Measurements from ENCODE around the gene ABAT. TPM values are rescaled to one million over a fixed set of nuclear protein-coding genes. Genes with fewer than 3 reads are reported as not detected.
"Not testable (repeated sequence)": the region's sequence is repeated elsewhere in the genome, so short reads cannot be mapped to it uniquely, and the experiment has no call there.

The ABAT gene
- total RNA-seq, 2 experiments from 2014 or later = 2.0 to 6.7 TPM

DNA sequence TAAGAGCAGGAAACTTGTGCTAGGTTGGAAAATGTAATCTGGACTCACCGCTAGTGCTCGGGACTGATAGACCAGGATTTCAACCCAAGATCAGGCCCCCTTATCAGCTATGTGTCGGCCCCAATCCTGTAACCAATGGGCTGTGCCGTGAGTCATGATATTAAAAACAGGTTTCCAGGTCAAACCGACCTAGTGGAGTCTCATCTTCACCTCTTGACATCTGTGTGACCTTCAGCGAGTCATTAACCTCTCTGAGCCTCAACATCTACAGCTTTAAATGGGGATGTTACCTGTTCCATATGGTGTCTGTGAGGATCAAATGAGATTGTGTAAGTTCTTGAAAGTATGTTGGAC lies 123.7 kb downstream of the ABAT start:
- ChIA-PET POLR2A (interaction anchor here (1.1 kb wide), 1 partner anchor 70 kb away, joined by 3 read pairs; the partner anchor contains the start of gene CARHSP1), CTCF (ENCODE audit: unreplicated experiment) (no interaction called here)
- Histone ChIP-seq H3K27ac (ENCODE audit: low read depth, low read length, poor library complexity, severe bottlenecking) (peak overlapping the region; percentile 33), H4K20me1 (ENCODE audit: insufficient read depth, low read length) (peaks cover 13% of the 10 kb centered on the region), H3K4me1 (ENCODE audit: insufficient read depth, low read length, poor library complexity, severe bottlenecking) (peaks cover 32% of the 10 kb centered on the region), H3K79me2 (ENCODE audit: insufficient read depth, low read depth, low read length) (peaks cover 57% of the 10 kb centered on the region), H3K9me2 (ENCODE audit: insufficient read depth, low read length) (no peaks in the 10 kb centered on the region), H3K36me3 (ENCODE audit: insufficient read depth, low read length) (peaks cover 49% of the 10 kb centered on the region), H3K4me3 (ENCODE audit: low read depth, low read length, poor library complexity, severe bottlenecking) (peak overlapping the region; percentile 90), H2AFZ (ENCODE audit: low read length) (peak overlapping the region; percentile 10; the same call in 1 of the 2 replicates), H3K4me2 (ENCODE audit: low read length) (peak overlapping the region; percentile 91), H3K9me3 (ENCODE audit: low read length) (no peaks in the 10 kb centered on the region)
- peak; percentile 25 for DNase-seq (ENCODE audit: low spot score)
- intact Hi-C loops (cut with micrococcal nuclease; ENCODE audit: unreplicated experiment) = loop anchor here (5.0 kb wide), 1 partner anchor 84 kb away; the partner anchor contains the start of gene LITAFD
- BruUV-seq (replicated peaks) = no TSS peak
- TF ChIP-seq EZH2phosphoT487 (IDR thresholded peaks at IDR 0.05; ENCODE audit: borderline replicate concordance, low read depth, low read length) = no peak
- TF ChIP-seq, protein P1, sequence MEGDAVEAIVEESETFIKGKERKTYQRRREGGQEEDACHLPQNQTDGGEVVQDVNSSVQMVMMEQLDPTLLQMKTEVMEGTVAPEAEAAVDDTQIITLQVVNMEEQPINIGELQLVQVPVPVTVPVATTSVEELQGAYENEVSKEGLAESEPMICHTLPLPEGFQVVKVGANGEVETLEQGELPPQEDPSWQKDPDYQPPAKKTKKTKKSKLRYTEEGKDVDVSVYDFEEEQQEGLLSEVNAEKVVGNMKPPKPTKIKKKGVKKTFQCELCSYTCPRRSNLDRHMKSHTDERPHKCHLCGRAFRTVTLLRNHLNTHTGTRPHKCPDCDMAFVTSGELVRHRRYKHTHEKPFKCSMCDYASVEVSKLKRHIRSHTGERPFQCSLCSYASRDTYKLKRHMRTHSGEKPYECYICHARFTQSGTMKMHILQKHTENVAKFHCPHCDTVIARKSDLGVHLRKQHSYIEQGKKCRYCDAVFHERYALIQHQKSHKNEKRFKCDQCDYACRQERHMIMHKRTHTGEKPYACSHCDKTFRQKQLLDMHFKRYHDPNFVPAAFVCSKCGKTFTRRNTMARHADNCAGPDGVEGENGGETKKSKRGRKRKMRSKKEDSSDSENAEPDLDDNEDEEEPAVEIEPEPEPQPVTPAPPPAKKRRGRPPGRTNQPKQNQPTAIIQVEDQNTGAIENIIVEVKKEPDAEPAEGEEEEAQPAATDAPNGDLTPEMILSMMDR (conservative IDR thresholded peaks at IDR 0.05; ENCODE audit: low read length) = no peak

DNA sequence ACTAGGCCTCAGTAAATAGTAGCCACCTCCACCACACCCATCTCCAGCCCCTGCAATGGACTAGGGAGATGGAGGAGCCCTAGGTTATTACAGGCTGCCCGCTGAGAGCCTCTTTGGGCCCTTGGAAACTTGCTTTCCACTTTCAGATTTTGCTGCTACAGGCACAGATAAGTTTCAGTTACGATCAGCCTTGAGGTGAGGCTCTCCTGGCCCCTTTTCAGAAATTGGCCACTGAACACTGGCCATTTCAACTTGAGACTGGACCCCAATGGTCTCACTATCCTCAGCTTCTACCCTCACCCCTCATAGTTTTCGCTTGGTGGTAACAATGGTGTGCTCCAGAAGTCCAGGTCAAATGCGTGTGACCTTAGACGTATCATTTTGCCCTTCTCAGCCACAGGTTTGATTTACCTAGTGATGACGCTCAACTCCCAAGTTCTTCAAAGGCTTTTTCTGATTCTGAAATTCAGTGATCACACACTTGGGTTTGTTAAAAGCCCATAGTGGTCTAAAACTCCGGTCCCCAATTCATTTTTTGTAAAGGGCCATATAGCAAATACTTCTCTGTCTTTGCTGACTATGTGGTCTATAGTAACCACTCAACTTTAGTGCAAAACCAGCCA lies 124.2 kb downstream of the ABAT start:
- CTCF ChIA-PET (ENCODE audit: unreplicated experiment) = no interaction called here
- no peak for TF ChIP-seq EZH2phosphoT487 (IDR thresholded peaks at IDR 0.05; ENCODE audit: borderline replicate concordance, low read depth, low read length)
- TF ChIP-seq, protein P1 (conservative IDR thresholded peaks at IDR 0.05; ENCODE audit: low read length) = no peak
- DNase-seq (ENCODE audit: low spot score) = no peak
- BruUV-seq (replicated peaks) = TSS peak; percentile 64
- POLR2A ChIA-PET = interaction anchor here (1.1 kb wide), 1 partner anchor 70 kb away, joined by 3 read pairs; the partner anchor contains the start of gene CARHSP1
- Histone ChIP-seq H3K4me3 (ENCODE audit: low read depth, low read length, poor library complexity, severe bottlenecking) (peak overlapping the region; percentile 90), H4K20me1 (ENCODE audit: insufficient read depth, low read length) (peaks cover 13% of the 10 kb centered on the region), H3K9me2 (ENCODE audit: insufficient read depth, low read length) (no peaks in the 10 kb centered on the region), H3K36me3 (ENCODE audit: insufficient read depth, low read length) (peaks cover 52% of the 10 kb centered on the region), H3K4me2 (ENCODE audit: low read length) (peak overlapping the region; percentile 91), H3K27ac (ENCODE audit: low read depth, low read length, poor library complexity, severe bottlenecking) (peak overlapping the region; percentile 33), H3K4me1 (ENCODE audit: insufficient read depth, low read length, poor library complexity, severe bottlenecking) (peaks cover 32% of the 10 kb centered on the region), H3K9me3 (ENCODE audit: low read length) (no peaks in the 10 kb centered on the region), H3K79me2 (ENCODE audit: insufficient read depth, low read depth, low read length) (peaks cover 57% of the 10 kb centered on the region), H2AFZ (ENCODE audit: low read length) (no peak overlapping the region)
- intact Hi-C loops (cut with micrococcal nuclease; ENCODE audit: unreplicated experiment) = loop anchor here (5.0 kb wide), 1 partner anchor 84 kb away; the partner anchor contains the start of gene LITAFD

DNA sequence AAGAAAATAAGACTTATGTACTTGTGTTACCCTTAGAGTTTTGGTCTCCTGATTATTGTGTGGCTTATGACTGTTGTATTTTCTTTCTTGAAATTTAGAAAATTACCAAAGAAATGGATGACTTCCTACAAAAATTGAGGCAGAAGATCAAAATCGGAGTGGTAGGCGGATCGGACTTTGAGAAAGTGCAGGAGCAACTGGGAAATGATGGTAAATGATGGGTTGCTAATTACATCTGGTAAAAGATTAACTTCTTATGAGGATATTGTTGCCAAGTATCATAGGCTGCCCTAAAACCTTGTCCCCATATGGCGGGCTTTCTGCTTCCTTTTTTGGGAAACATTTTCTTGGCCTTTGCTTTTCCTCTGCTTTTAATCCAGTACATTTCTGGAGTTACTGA lies 127.3 kb downstream of the ABAT start:
- TF ChIP-seq, protein P1 (conservative IDR thresholded peaks at IDR 0.05; ENCODE audit: low read length) = no peak
- no peak for TF ChIP-seq EZH2phosphoT487 (IDR thresholded peaks at IDR 0.05; ENCODE audit: borderline replicate concordance, low read depth, low read length)
- Histone ChIP-seq H3K36me3 (ENCODE audit: insufficient read depth, low read length) (peaks cover 82% of the 10 kb centered on the region), H4K20me1 (ENCODE audit: insufficient read depth, low read length) (peaks cover 13% of the 10 kb centered on the region), H3K4me2 (ENCODE audit: low read length) (no peak overlapping the region), H3K4me3 (ENCODE audit: low read depth, low read length, poor library complexity, severe bottlenecking) (no peak overlapping the region), H3K9me3 (ENCODE audit: low read length) (no peaks in the 10 kb centered on the region), H3K9me2 (ENCODE audit: insufficient read depth, low read length) (no peaks in the 10 kb centered on the region), H2AFZ (ENCODE audit: low read length) (no peak overlapping the region), H3K27ac (ENCODE audit: low read depth, low read length, poor library complexity, severe bottlenecking) (no peak overlapping the region), H3K4me1 (ENCODE audit: insufficient read depth, low read length, poor library complexity, severe bottlenecking) (peaks cover 22% of the 10 kb centered on the region), H3K79me2 (ENCODE audit: insufficient read depth, low read depth, low read length) (peaks cover 61% of the 10 kb centered on the region)
- DNase-seq (ENCODE audit: low spot score) = no peak
- ChIA-PET POLR2A (no interaction called here), CTCF (ENCODE audit: unreplicated experiment) (no interaction called here)
- BruUV-seq (replicated peaks) = no TSS peak
- intact Hi-C loops (cut with micrococcal nuclease; ENCODE audit: unreplicated experiment) = no loop called here

DNA sequence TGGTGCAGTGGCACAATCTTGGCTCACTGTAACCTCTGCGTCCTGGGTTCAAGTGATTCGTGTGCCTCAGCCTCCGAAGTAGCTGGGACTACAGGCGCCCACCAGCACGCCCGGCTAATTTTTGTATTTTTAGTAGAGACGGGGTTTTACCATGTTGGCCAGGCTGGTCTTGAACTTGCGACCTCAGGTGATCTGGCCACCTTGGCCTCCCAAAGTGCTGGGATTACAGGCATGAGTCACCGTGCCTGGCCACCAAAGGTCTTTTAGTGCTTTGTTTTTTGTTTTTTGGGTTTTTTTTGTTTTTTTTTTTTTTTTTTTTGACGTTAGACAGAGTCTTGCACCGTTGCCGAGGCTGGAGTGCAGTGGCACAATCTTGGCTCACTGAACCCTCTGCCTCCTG lies 129.3 kb downstream of the ABAT start:
- H4K20me1 ChIP-seq (ENCODE audit: insufficient read depth, low read length); DNase-seq (ENCODE audit: low spot score); H3K4me3 ChIP-seq (ENCODE audit: low read depth, low read length, poor library complexity, severe bottlenecking); H3K9me2 ChIP-seq (ENCODE audit: insufficient read depth, low read length); CTCF ChIA-PET (ENCODE audit: unreplicated experiment); BruUV-seq (replicated peaks); H3K27ac ChIP-seq (ENCODE audit: low read depth, low read length, poor library complexity, severe bottlenecking); intact Hi-C loops (cut with micrococcal nuclease; ENCODE audit: unreplicated experiment); H3K9me3 ChIP-seq (ENCODE audit: low read length); H2AFZ ChIP-seq (ENCODE audit: low read length); H3K4me2 ChIP-seq (ENCODE audit: low read length): not testable (repeated sequence)
- peaks cover 43% of the 10 kb centered on the region for H3K79me2 ChIP-seq (ENCODE audit: insufficient read depth, low read depth, low read length)
- peaks cover 96% of the 10 kb centered on the region for H3K36me3 ChIP-seq (ENCODE audit: insufficient read depth, low read length)
- peaks cover 21% of the 10 kb centered on the region for H3K4me1 ChIP-seq (ENCODE audit: insufficient read depth, low read length, poor library complexity, severe bottlenecking)
- POLR2A ChIA-PET = interaction anchor here (0.6 kb wide), 1 partner anchor 394 kb away, joined by 5 read pairs; no protein-coding TSS in a partner anchor

Data from OCI-LY7 (cell line).